SK-N-SH treated with all-trans-retinoic acid at 6 μM for 48 hours (cell line): ENCODE results near the gene PGS1.

ENCODE experiments used
- ATAC-seq: fragments of 200-7000 bp; cut with Tn5 transposase; 3 replicates; pipeline ENCODE4 v1.9.1; 2020; ENCODE audit warnings: mild to moderate bottlenecking, moderate library complexity
- CSDC2 ChIP-seq: fragments of 250-450 bp; sonication (Bioruptor Pico); IDR thresholded peaks from 2 replicates; pipeline ENCODE4 v1.5.0; 2020; ENCODE audit warnings: mild to moderate bottlenecking, moderate library complexity
- CSRNP3 ChIP-seq: fragments of 250-450 bp; sonication (Bioruptor Pico); IDR thresholded peaks from 2 replicates; pipeline ENCODE4 v1.5.1; 2021; ENCODE audit warnings: mild to moderate bottlenecking, moderate library complexity
- ESRRG ChIP-seq: fragments of 250-450 bp; sonication (Bioruptor Pico); IDR thresholded peaks from 2 replicates; pipeline ENCODE4 v1.6.1; 2021; ENCODE audit warnings: mild to moderate bottlenecking
- GLIS3 ChIP-seq: fragments of 250-450 bp; sonication (Bioruptor Pico); IDR thresholded peaks from 2 replicates; pipeline ENCODE4 v1.5.0; 2020; ENCODE audit warnings: mild to moderate bottlenecking, moderate library complexity
- ISL1 ChIP-seq: fragments of 250-450 bp; sonication (Bioruptor Pico); IDR thresholded peaks from 2 replicates; pipeline ENCODE4 v2.1.2; 2022; ENCODE audit warnings: mild to moderate bottlenecking, moderate library complexity
- OSR1 ChIP-seq: fragments of 250-450 bp; sonication (Bioruptor Pico); IDR thresholded peaks from 2 replicates; pipeline ENCODE4 v1.8.0; 2022; ENCODE audit warnings: moderate library complexity, mild to moderate bottlenecking, inconsistent platforms
- PATZ1 ChIP-seq: fragments of 250-450 bp; sonication (Bioruptor Pico); IDR thresholded peaks from 2 replicates; pipeline ENCODE4 v1.8.0; 2020; ENCODE audit warnings: mild to moderate bottlenecking, moderate library complexity, borderline replicate concordance
- POU6F1 ChIP-seq: fragments of 250-450 bp; sonication (Bioruptor Pico); IDR thresholded peaks from 2 replicates; pipeline ENCODE4 v1.8.0; 2021; ENCODE audit warnings: low read depth, mild to moderate bottlenecking, moderate library complexity, borderline replicate concordance
- PPARA ChIP-seq: fragments of 250-450 bp; sonication (Bioruptor Pico); IDR thresholded peaks from 2 replicates; pipeline ENCODE4 v1.5.0; 2020; ENCODE audit warnings: mild to moderate bottlenecking, borderline replicate concordance
- RARB ChIP-seq: fragments of 250-450 bp; sonication (Bioruptor Pico); IDR thresholded peaks from 2 replicates; pipeline ENCODE4 v1.8.0; 2021; ENCODE audit warnings: mild to moderate bottlenecking, moderate library complexity
- SNAI2 ChIP-seq: fragments of 250-450 bp; sonication (Bioruptor Pico); IDR thresholded peaks from 2 replicates; pipeline ENCODE4 v1.5.0; 2020; ENCODE audit warnings: mild to moderate bottlenecking, moderate library complexity
- TCF4 ChIP-seq: fragments of 250-450 bp; sonication (Bioruptor Pico); IDR thresholded peaks from 2 replicates; pipeline ENCODE4 v1.8.0; 2021; ENCODE audit warnings: mild to moderate bottlenecking, moderate library complexity, borderline replicate concordance
- TOX ChIP-seq: fragments of 250-450 bp; sonication (Bioruptor Pico); IDR thresholded peaks from 2 replicates; pipeline ENCODE4 v1.8.0; 2021; ENCODE audit warnings: mild to moderate bottlenecking, moderate library complexity, borderline replicate concordance
- TSHZ2 ChIP-seq: fragments of 250-450 bp; sonication (Bioruptor Pico); IDR thresholded peaks from 2 replicates; pipeline ENCODE4 v1.5.0; 2020; ENCODE audit warnings: mild to moderate bottlenecking, moderate library complexity
- ZC3H10 ChIP-seq: fragments of 250-450 bp; sonication (Bioruptor Pico); IDR thresholded peaks from 2 replicates; pipeline ENCODE4 v1.5.1; 2021; ENCODE audit warnings: mild to moderate bottlenecking, moderate library complexity
- ZFP30 ChIP-seq: fragments of 450-650 bp; formaldehyde crosslinking; IDR thresholded peaks from 2 replicates; pipeline ENCODE4 v1.5.0; 2022; ENCODE audit warnings: mild to moderate bottlenecking, moderate library complexity
- ZNF565 ChIP-seq: fragments of 450-650 bp; formaldehyde crosslinking; conservative IDR thresholded peaks from 2 replicates; pipeline ENCODE4 v1.5.0; 2020; ENCODE audit warnings: low read depth, mild to moderate bottlenecking, moderate library complexity
- ZNF8 ChIP-seq: fragments of 450-650 bp; formaldehyde crosslinking; IDR thresholded peaks from 2 replicates; pipeline ENCODE4 v1.5.0; 2020; ENCODE audit warnings: mild to moderate bottlenecking, moderate library complexity

The PGS1 gene

GRCh38 chr17:78349891-78350642, 28.4 kb upstream of the PGS1 start:
- no peak for ATAC-seq
- TF ChIP-seq POU6F1 (no peak), TSHZ2 (CRISPR knock-in tag) (no peak), OSR1 (no peak), GLIS3 (CRISPR knock-in tag) (no peak), CSRNP3 (CRISPR knock-in tag) (no peak), ZNF565 (CRISPR knock-in tag) (no peak), ZNF8 (no peak), ZC3H10 (CRISPR knock-in tag) (no peak), TCF4 (CRISPR knock-in tag) (no peak), CSDC2 (no peak), SNAI2 (no peak)

GRCh38 chr17:78351449-78352006, 26.9 kb upstream of the PGS1 start:
- TF ChIP-seq ZC3H10 (CRISPR knock-in tag) (no peak), OSR1 (no peak), PATZ1 (CRISPR knock-in tag) (peak; percentile 11; the same call in 1 of the 2 replicates), ESRRG (CRISPR knock-in tag) (no peak), ZNF565 (CRISPR knock-in tag) (no peak), CSDC2 (0 out of 2 replicates have a peak, but pooled peaks have one; percentile 55), SNAI2 (no peak), RARB (CRISPR knock-in tag) (no peak), ZFP30 (CRISPR knock-in tag) (no peak)
- ATAC-seq: no peak

- ATAC-seq: peak; percentile 0; the same call in 1 of the 3 replicates
- TF ChIP-seq ZNF565 (CRISPR knock-in tag): no peak
- no peak for TF ChIP-seq GLIS3 (CRISPR knock-in tag)
- no peak for TF ChIP-seq ISL1
- TF ChIP-seq ESRRG (CRISPR knock-in tag): no peak
- TF ChIP-seq PATZ1 (CRISPR knock-in tag): no peak
- no peak for TF ChIP-seq POU6F1
- TF ChIP-seq PPARA (CRISPR knock-in tag): no peak
- no peak for TF ChIP-seq RARB (CRISPR knock-in tag)
- no peak for TF ChIP-seq TOX
These were observed 24.6 kb upstream of the PGS1 start for GRCh38 chr17:78353834-78354233.
